ENCODE results near the gene CKB. TPM values are rescaled to one million over a fixed set of nuclear protein-coding genes. Genes with fewer than 3 reads are reported as not detected.

Gene CKB
- total and polyA plus RNA-seq, 9 of the 15 experiments (the other 6 are each of a cell fraction or from before 2014, with no cell fraction given) = 23.9 to 692 (median 132) TPM

GRCh38 chr14:103560691-103561090 lies 38.1 kb upstream of the CKB start:
- Histone ChIP-seq H2AFZ (ENCODE audit: low read depth, low read length) (no peak overlapping the region), H3K9me1 (ENCODE audit: control insufficient read depth, insufficient read depth, low read length) (no peaks in the 10 kb centered on the region), H3K4me3 (peak overlapping the region; percentile 93; the same call in 1 of the 2 replicates), H3K27me3 (ENCODE audit: control insufficient read depth in 2 of 2, insufficient read depth in 2 of 2, low read length in 2 of 2) (no peaks in the 10 kb centered on the region), H3K27ac (ENCODE audit: extremely low read depth, low read depth, low read length) (no peak overlapping the region), H3K4me1 (replicated peaks in 1 of 2; ENCODE audit: control insufficient read depth in 2 of 2, insufficient read depth in 2 of 2, low read length in 2 of 2) (peaks cover 3 to 8% of the 10 kb centered on the region in 2 experiments; a peak in 4 of 5 replicates), H3K9me3 (replicated peaks; ENCODE audit: control insufficient read depth, insufficient read depth, low read depth, low read length) (no peaks in the 10 kb centered on the region), H3K9ac (ENCODE audit: insufficient read depth in 1 of 2, low read depth in 2 of 2, low read length in 2 of 2) (peak overlapping the region in 1 of 2 experiments; percentile 84; a peak in 1 of 4 replicates), H4K20me1 (replicated peaks; ENCODE audit: control insufficient read depth, insufficient read depth, low read length) (peaks cover 20% of the 10 kb centered on the region; the same call in 1 of the 2 replicates), H3K4me2 (ENCODE audit: insufficient read depth, low read length) (peak overlapping the region; percentile 82; the same call in 1 of the 2 replicates), H3K36me3 (ENCODE audit: control insufficient read depth, insufficient read depth, low read length) (peaks cover 37% of the 10 kb centered on the region), H3K79me2 (ENCODE audit: control insufficient read depth, insufficient read depth, low read length) (peaks cover 69% of the 10 kb centered on the region)
- WGBS (ENCODE audit: insufficient coverage, low coverage, missing lambda C conversion rate) = 90% methylated on average over 8 of the region's 8 CpGs
- TF ChIP-seq SAP30 (IDR thresholded peaks at IDR 0.05; ENCODE audit: borderline replicate concordance, insufficient read depth, low read depth, low read length, poor library complexity, severe bottlenecking) (no peak), TEAD2 (tag; IDR thresholded peaks at IDR 0.05) (no peak), FUS (optimal IDR thresholded peaks at IDR 0.05; ENCODE audit: low read depth, low read length) (no peak)
- TF ChIP-seq, protein P1, sequence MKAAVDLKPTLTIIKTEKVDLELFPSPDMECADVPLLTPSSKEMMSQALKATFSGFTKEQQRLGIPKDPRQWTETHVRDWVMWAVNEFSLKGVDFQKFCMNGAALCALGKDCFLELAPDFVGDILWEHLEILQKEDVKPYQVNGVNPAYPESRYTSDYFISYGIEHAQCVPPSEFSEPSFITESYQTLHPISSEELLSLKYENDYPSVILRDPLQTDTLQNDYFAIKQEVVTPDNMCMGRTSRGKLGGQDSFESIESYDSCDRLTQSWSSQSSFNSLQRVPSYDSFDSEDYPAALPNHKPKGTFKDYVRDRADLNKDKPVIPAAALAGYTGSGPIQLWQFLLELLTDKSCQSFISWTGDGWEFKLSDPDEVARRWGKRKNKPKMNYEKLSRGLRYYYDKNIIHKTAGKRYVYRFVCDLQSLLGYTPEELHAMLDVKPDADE (conservative IDR thresholded peaks at IDR 0.05; ENCODE audit: control insufficient read depth, low read depth, low read length) = no peak
- DNase-seq (ENCODE audit: extremely low read depth in 1 of 4, low spot score in 3 of 4) (no peak), ATAC-seq (no peak), FAIRE-seq (no peak)
- intact Hi-C loops (cut with micrococcal nuclease) = loop anchor here (5.0 kb wide), 1 partner anchor 43 kb away; no protein-coding TSS in a partner anchor
- in situ Hi-C loops (cut with MboI) = no loop called here
- no TSS peak for BruUV-seq (replicated peaks)
- ChIA-PET POLR2A (interaction anchor here (0.5 to 1.1 kb wide), 3 partner anchors 32 to 162 kb away, joined by 3 to 4 read pairs (median 3); partner anchors contain the start of gene TRMT61A), CTCF (ENCODE audit: low intra/inter-chr PET ratio) (no interaction called here)
